ENCODE measurements around the gene CNMD. TPM values are rescaled to one million over a fixed set of nuclear protein-coding genes. Genes with fewer than 3 reads are reported as not detected.

CNMD gene
- total and polyA plus RNA-seq, 2 of the 8 experiments (the other 6 are each of a cell fraction or from before 2014, with no cell fraction given): 87.4 to 113 TPM

DNA sequence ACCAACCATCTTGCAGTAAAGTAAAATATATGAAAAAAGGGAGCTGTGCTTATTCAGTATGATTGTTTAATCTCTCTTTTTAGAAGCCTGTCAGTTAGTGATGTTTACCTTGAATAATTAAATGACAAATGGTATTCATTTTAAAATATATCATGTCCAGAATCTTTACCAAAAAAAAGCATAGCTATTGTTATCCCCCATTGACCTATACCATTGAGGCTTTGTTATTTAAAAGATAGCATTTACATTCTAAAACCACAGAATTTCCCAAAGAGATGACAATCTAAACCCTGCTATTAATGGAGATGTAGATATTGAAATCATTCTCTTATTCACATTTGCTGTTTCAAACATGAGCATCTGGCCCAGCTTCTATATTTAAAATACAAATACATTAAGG is 2.2 kb downstream of the CNMD start:
- Histone ChIP-seq H3K27ac (ENCODE audit: low read depth, low read length) (no peak overlapping the region), H3K9ac (replicated peaks in 1 of 4; ENCODE audit: extremely low read depth in 1 of 4, low read depth in 3 of 4, low read length in 3 of 4) (no peak overlapping the region), H3K27me3 (replicated peaks in 1 of 4; ENCODE audit: control insufficient read depth in 3 of 4, extremely low read depth in 1 of 4, insufficient read depth in 3 of 4, low read length in 3 of 4) (no peaks in the 10 kb centered on the region), H4K8ac (ENCODE audit: extremely low read depth, insufficient read depth, low read length) (no peak overlapping the region), H2AFZ (ENCODE audit: low read length) (no peak overlapping the region), H4K20me1 (replicated peaks in 1 of 2; ENCODE audit: control insufficient read depth in 1 of 2, insufficient read depth in 2 of 2, low read length in 2 of 2) (no peaks in the 10 kb centered on the region), H3K4ac (replicated peaks; ENCODE audit: insufficient read length, low read depth, low read length) (no peak overlapping the region), H3K9me3 (ENCODE audit: insufficient read depth in 2 of 2, low read depth in 1 of 2, low read length in 1 of 2) (no peaks in the 10 kb centered on the region), H3K36me3 (ENCODE audit: control insufficient read depth in 2 of 4, insufficient read depth in 4 of 4, low read length in 3 of 4) (peaks cover 0 to 21% (median 10%) of the 10 kb centered on the region in 4 experiments; a peak in 5 of 8 replicates), H3K23ac (ENCODE audit: insufficient read length) (no peak overlapping the region), H3K4me2 (ENCODE audit: insufficient read depth in 1 of 2, low read depth in 2 of 2, low read length in 2 of 2) (peak overlapping the region; percentile 81 to 93), H3K79me2 (ENCODE audit: control insufficient read depth in 1 of 2, insufficient read depth in 2 of 2, low read length in 2 of 2) (peaks cover 0 to 8% of the 10 kb centered on the region in 2 experiments; a peak in 1 of 4 replicates), H3K4me3 (ENCODE audit: extremely low read depth in 1 of 4, insufficient read depth in 2 of 4, low read depth in 3 of 4, low read length in 4 of 4) (peak overlapping the region in 2 of 4 experiments; percentile 18 to 76; a peak in 3 of 8 replicates), H2AK5ac (ENCODE audit: low read depth, low read length) (no peak overlapping the region), H3K14ac (ENCODE audit: insufficient read length) (no peak overlapping the region), H4K91ac (replicated peaks; ENCODE audit: insufficient read length, low read length) (no peak overlapping the region), H3K56ac (replicated peaks; ENCODE audit: insufficient read length, low read depth, low read length) (no peak overlapping the region), H3K79me1 (ENCODE audit: low read depth, low read length) (no peaks in the 10 kb centered on the region), H2BK15ac (ENCODE audit: low read length) (no peak overlapping the region), H2BK5ac (ENCODE audit: low read depth, low read length) (no peak overlapping the region), H2BK120ac (replicated peaks; ENCODE audit: low read depth, low read length) (no peak overlapping the region), H4K5ac (ENCODE audit: insufficient read length, low read depth, low read length) (peak overlapping the region; percentile 70), H3K4me1 (replicated peaks in 1 of 4; ENCODE audit: control insufficient read depth in 3 of 4, insufficient read depth in 4 of 4, low read length in 3 of 4) (peaks cover 3 to 20% (median 18%) of the 10 kb centered on the region in 4 experiments), H3K23me2 (ENCODE audit: low read depth, low read length) (peaks cover 13% of the 10 kb centered on the region; the same call in 1 of the 2 replicates), H2BK20ac (ENCODE audit: low read length) (no peak overlapping the region), H2BK12ac (ENCODE audit: low read depth, low read length) (no peak overlapping the region), H3K18ac (ENCODE audit: extremely low read depth, low read length) (no peak overlapping the region)
- CTCF ChIA-PET (ENCODE audit: partially characterized antibody): interaction anchor here (0.6 to 4.0 kb wide), 17 partner anchors 10 to 120 kb away, joined by 3 to 28 read pairs (median 5); partner anchors contain the start of gene SUGT1
- POLR2A ChIA-PET (ENCODE audit: partially characterized antibody): interaction anchor here (0.5 to 4.4 kb wide), 16 partner anchors 9 to 144 kb away, joined by 3 to 25 read pairs (median 4); partner anchors contain the start of gene SUGT1
- FAIRE-seq (no peak), DNase-seq (ENCODE audit: low read depth in 1 of 2, low spot score in 2 of 2) (no peak)

All from H1 (cell line).